Stimulated activated CD4-positive, alpha-beta T cell treated with anti-CD3 and anti-CD28 coated beads, Interleukin-1b, Interleukin-23, amount 100 ng/mL, for 4 hours (primary cell): ENCODE results near the gene ADGRB3.

Source experiments
- DNase-seq, 2 donors: peaks; one replicate each; pipeline ENCODE4 v3.0.0-alpha.2; 2020; ENCODE audit warnings: low read depth in 2 of 2

The ADGRB3 gene

DNA sequence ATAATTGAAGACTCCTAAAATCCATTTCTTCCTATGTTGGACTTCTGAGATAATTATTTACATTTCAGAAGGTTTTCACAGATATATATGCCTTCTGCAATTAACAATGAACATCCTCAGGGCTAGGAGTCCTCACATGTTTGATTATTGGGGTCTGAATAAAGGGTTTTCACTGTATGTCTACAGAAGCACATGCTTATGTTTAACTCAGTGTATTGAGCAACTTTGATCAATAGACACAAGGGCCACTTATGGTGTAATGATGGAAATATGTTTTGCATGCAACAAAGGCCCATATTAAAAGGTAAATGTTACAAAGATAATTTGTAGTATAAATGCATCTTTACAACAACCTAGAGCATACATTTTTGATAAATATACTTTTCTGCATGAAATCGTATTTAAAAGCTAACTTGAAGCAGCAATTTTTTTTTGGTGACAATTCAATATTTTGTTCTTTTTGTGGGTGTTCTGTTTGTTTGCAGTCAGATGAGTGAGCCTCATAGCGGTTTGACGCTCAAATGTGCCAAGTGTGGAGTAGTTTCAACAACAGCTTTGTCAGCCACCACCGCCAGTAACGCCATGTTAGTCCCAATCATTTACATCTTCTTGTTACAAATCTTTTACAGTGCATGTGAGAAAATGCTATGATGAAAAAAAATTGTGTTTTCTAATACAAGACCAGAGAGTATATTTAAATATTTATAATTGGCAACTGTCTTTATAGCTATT, 703.5 kb downstream of the ADGRB3 start:
- no peak for DNase-seq

DNA sequence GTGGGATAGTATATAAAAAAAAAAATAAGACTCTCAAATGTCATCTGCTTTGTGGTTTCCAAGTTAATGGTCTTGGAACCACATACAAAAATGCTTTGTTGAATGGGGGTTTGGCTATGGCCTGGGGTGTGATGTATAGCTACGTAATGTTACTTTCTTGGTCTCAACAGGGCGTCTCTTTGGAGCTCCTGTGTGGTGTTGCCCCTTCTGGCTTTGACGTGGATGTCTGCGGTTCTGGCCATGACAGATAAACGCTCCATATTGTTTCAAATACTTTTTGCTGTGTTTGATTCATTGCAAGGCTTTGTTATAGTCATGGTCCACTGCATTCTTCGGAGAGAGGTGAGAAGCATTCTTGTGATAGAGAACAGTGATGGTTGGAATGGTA, 704.1 kb downstream of the ADGRB3 start:
- no peak for DNase-seq

- DNase-seq: no peak
Observed at GRCh38 chr6:69340196-69340595, 705.1 kb downstream of the ADGRB3 start.

GRCh38 chr6:69343851-69344250, 708.8 kb downstream of the ADGRB3 start:
- DNase-seq: no peak

DNA sequence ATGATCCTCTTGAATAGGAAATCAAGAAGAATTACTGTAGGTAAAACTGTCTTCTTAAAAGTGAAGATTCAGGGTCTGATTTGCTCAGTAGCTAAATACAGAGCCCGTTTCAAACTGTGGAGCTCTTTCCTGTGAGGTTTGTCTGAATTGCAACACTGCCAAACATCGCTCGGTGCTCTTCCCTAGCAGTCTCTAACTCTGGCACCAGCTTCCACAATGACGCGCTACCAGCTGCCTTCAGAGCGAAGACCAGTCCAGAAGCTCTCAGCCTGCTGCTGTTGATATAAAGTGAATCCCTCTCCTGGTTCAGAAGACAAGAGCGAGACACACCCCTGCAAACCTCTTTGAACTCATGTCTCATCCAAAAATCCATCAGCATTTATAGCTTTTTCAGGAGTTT, 714.7 kb downstream of the ADGRB3 start:
- DNase-seq: no peak

- no peak for DNase-seq
Observed at GRCh38 chr6:69362209-69362608, 727.1 kb downstream of the ADGRB3 start.

GRCh38 chr6:69366831-69367230, 731.7 kb downstream of the ADGRB3 start:
- DNase-seq: no peak

DNA sequence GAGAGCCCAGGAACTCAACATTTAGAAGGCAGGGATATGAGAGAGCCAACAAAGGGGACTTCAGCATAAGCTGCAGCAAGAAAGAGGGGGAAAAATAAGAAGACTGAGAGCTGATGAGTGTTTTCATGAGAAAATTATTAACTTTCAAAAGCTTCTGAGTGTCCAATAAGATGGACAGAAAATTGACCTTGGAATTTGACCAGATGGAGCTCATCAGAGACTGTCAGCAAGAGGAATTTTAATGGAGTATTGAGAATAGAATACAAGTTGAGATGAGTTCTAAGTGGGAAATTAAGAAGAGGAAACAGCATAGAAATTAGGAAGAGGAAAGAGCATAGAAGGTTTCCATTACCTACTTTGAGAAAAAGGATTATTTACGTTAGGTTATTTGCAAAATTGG, 733.5 kb downstream of the ADGRB3 start:
- no peak for DNase-seq

GRCh38 chr6:69370763-69371162, 735.7 kb downstream of the ADGRB3 start:
- no peak for DNase-seq

- no peak for DNase-seq
Observed at GRCh38 chr6:69378326-69378725, 743.2 kb downstream of the ADGRB3 start.

- no peak for DNase-seq
Observed at GRCh38 chr6:69379518-69379917, 744.4 kb downstream of the ADGRB3 start.

- no peak for DNase-seq
Observed at GRCh38 chr6:69383627-69384026, 748.5 kb downstream of the ADGRB3 start.

GRCh38 chr6:69386426-69386825, 751.3 kb downstream of the ADGRB3 start:
- DNase-seq: no peak

DNA sequence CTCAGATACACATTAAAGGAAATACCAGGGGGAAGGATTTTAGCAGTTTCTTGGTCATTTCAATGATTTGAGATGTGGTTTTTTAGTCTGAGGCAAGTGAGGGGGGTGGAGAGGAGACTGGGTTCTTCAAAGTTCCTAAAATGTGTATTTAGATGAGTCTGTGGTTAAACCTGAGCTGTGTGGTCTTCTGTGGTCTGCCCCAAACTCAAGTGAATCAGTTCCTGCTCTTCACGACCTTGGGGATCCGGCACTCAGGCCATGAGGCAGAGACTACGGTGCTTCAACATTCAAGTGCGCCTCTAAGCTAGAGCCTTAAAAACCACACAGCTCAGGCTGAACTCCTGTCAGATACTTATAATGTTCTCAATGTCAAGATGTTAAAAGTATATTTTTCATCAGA, 755.0 kb downstream of the ADGRB3 start:
- no peak for DNase-seq

GRCh38 chr6:69391106-69391505, 756.0 kb downstream of the ADGRB3 start:
- no peak for DNase-seq

GRCh38 chr6:69392745-69393144, 757.7 kb downstream of the ADGRB3 start:
- DNase-seq: no peak

DNA sequence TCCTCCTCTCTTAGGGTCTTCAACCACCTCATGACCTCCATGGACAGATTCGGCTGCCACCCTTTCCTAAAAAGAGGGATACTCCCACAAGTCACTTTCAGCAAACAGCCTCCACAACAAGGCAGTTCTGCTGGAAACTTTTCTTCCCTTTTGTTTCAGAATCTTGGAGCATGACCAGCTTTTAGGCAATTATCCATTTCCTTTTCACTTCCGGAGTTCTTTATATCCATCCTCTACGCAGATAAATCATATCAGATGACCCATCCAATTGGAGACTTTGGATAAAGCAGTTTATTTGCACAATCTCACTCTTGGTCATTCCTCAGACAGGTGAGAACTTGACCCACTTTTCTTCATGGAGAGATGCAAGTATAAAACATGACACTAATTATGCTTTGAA, 763.2 kb downstream of the ADGRB3 start:
- no peak for DNase-seq

- DNase-seq: no peak
Observed at GRCh38 chr6:69398729-69399128, 763.6 kb downstream of the ADGRB3 start.

DNA sequence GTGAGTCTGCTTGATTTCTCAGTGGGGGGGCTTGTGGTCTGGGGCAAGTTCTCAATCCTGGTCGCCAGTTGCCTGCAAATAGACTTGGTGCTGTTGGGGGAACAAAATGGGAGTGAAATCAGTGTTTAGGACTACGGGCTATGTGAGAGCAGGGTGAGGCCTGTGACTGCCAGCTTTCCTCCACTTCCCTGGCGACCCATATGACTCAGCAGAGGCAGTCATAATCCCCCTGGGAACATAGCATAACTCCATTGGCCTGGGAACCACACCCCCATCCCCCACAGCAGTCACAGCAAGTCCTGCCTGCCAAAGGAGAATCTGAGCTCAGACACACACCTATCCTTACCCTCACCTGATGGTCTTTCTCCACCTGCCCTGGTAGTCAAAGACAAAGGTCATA, 773.8 kb downstream of the ADGRB3 start:
- no peak for DNase-seq

GRCh38 chr6:69416776-69417175, 781.7 kb downstream of the ADGRB3 start:
- no peak for DNase-seq

DNA sequence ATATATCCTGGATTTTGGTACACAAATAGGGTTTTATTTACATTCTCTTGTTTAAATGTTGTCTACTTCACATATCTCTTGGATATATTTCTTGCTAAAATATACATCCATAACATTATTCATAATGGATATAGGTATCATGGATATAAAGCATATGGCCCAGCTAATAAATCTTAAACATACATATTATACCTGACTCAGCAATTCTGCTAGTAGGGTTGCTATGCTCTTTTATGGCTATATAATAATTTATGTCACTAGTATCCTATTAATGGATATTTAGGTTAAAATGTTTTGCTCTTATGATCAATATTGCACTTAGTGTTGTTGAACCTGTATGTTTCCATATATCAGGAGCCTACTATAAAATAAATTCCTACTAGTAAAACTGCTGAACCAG, 786.2 kb downstream of the ADGRB3 start:
- no peak for DNase-seq

DNA sequence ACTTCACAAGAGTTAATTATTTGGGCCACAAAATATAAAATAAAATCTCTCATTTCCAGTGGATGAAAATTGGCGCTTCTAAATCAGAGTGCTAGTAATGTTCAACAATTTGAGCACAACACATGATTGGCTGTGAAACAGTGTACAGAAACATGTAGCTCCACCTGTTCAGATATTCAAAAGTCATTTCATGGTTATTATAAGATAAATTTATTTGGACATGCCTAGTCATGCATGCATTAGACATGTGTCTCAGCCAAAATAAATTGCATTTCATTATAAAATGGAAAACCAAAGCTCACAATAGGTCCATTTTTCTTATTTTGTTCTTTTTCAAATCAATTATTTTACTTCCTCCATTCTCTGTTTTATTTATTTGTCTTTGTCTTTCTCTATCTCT, 786.9 kb downstream of the ADGRB3 start:
- DNase-seq: no peak

DNA sequence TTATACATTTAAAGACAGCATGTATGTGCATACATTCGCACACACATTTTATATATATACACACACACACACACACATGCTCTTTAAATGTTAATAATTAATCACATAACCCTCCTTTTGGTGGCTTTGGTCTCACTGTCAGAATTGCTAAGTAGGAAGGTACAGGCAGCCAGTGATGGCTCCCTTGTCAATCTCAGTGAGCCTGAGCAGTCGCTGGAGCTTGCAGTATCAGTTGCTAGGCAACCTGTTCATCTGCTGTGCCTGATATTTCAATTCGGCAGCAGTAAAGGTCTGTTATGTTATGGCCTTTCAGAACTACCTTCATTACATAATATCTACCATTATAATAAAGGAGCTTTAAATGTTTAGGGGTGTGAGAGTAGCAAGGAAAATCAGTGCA, 787.4 kb downstream of the ADGRB3 start:
- DNase-seq: no peak

- no peak for DNase-seq
Observed at GRCh38 chr6:69423785-69424184, 788.7 kb downstream of the ADGRB3 start.
